ENCODE measurements around the gene FIGN.

DNA sequence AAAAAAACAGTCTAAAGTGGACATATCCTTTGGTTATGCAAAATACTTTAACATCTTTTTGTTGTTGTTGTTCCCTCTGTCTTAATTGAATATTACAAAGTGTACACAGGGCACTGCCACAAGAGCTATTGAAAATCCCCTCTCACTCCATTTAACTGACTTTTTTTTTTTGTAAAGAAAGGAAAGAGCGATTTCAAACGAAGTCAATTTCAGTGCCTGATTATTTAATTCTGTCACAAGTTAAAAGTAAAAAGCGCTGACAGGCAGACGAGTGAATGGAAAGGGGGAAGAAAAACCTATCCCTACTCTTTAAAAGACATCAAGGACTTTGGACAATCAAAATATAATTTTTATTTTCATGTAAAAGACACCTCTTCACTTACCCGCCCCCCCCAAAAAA, 1.9 kb downstream of the FIGN start:
- TF ChIP-seq EP300 (conservative IDR thresholded peaks at IDR 0.05; ENCODE audit: poor library complexity, severe bottlenecking) (no peak), POLR2AphosphoS5 (IDR thresholded peaks at IDR 0.05) (no peak), CTCF (IDR thresholded peaks at IDR 0.05; ENCODE audit: poor library complexity, severe bottlenecking) (no peak), EZH2 (IDR thresholded peaks at IDR 0.05; ENCODE audit: borderline replicate concordance, insufficient read depth, low read length, poor library complexity, severe bottlenecking) (no peak)
